Endothelial cell of umbilical vein (primary cell): ENCODE measurements around the gene MRPS6. TPM values are rescaled to one million over a fixed set of nuclear protein-coding genes. Genes with fewer than 3 reads are reported as not detected.

ENCODE experiments used
- BruUV-seq: library from RNA; stranded (reverse); fragments of 400-500 nt; replicated peaks from 2 replicates; lab custom pipeline; 2021; lab: Mats Ljungman, UMichigan
- CTCF ChIA-PET: fragments of 300-600, 350-600 bp; sonication (Branson Sonifier 250); formaldehyde crosslinking; loops from one replicate; lab custom pipeline; 2021; ENCODE audit warnings: antibody characterized with exemption, inconsistent platforms; lab: Charles Lee
- POLR2A ChIA-PET: fragments of 300-600, 350-600 bp; sonication (Branson Sonifier 250); formaldehyde crosslinking; loops from one replicate; lab custom pipeline; 2021; ENCODE audit warnings: antibody characterized with exemption, inconsistent platforms; lab: Charles Lee
- DNase-seq: peaks from one replicate; pipeline ENCODE4 v3.0.0-alpha.2; 2011; ENCODE audit warnings: low read depth, low spot score
- FAIRE-seq: peaks from 2 replicates; lab custom pipeline; 2011; peaks lifted over from hg19 to GRCh38; lab: Jason Lieb, UNC
- H2AFZ ChIP-seq: 2 replicates; pipeline ENCODE4 v1.6.0; 2012; ENCODE audit warnings: low read depth, low read length, control low read depth, inconsistent platforms
- H3K27ac ChIP-seq: 2 replicates; pipeline ENCODE4 v1.5.1; 2011; ENCODE audit warnings: low read depth, mild to moderate bottlenecking, control low read depth, low read length, moderate library complexity; ENCODE audit not compliant: insufficient read depth
- H3K27me3 ChIP-seq, 2 experiments: 2 replicates each; pipeline versions ENCODE4 v1.6.0 to v1.6.1; 2011; ENCODE audit warnings: low read length in 2 of 2, mixed read lengths in 1 of 2; ENCODE audit not compliant: control insufficient read depth in 2 of 2, insufficient read depth in 2 of 2
- H3K36me3 ChIP-seq, 2 experiments: 2 replicates in 1 of 2; 3 replicates in 1 of 2; pipeline ENCODE4 v1.5.1; 2011; ENCODE audit warnings: low read length in 2 of 2, mild to moderate bottlenecking in 1 of 2, moderate library complexity in 1 of 2; ENCODE audit not compliant: control insufficient read depth in 2 of 2, insufficient read depth in 2 of 2; ENCODE audit errors: extremely low read depth in 1 of 2
- H3K4me1 ChIP-seq: 3 replicates; pipeline ENCODE4 v1.5.1; 2011; ENCODE audit warnings: mild to moderate bottlenecking, low read length; ENCODE audit not compliant: control insufficient read depth, insufficient read depth; ENCODE audit errors: extremely low read depth
- H3K4me2 ChIP-seq: 2 replicates; pipeline ENCODE4 v1.6.1; 2011; ENCODE audit warnings: low read length, control low read depth, mixed read lengths; ENCODE audit not compliant: insufficient read depth
- H3K4me3 ChIP-seq, 3 experiments: fragments of 200-600 bp in 1 of 3; sonication (generic), shearing (Covaris generic) in 1 of 3; replicated peaks in 1 of 3; 2 replicates each; pipeline ENCODE4 v1.5.1; 2011 to 2016; ENCODE audit warnings: control low read depth in 3 of 3, low read length in 3 of 3, mild to moderate bottlenecking in 2 of 3, inconsistent platforms in 1 of 3, low read depth in 1 of 3, moderate library complexity in 1 of 3; ENCODE audit not compliant: insufficient read depth in 1 of 3
- H3K79me2 ChIP-seq: 2 replicates; pipeline ENCODE4 v1.6.0; 2012; ENCODE audit warnings: low read length, inconsistent platforms; ENCODE audit not compliant: control insufficient read depth, insufficient read depth
- H3K9ac ChIP-seq: replicated peaks from 2 replicates; pipeline ENCODE3; 2011; ENCODE audit warnings: low read length, control low read depth; ENCODE audit not compliant: insufficient read depth; ENCODE audit errors: extremely low read depth
- H3K9me1 ChIP-seq: replicated peaks from 3 replicates; pipeline ENCODE4 v1.6.0; 2011; ENCODE audit warnings: mild to moderate bottlenecking, low read length; ENCODE audit not compliant: control insufficient read depth, insufficient read depth; ENCODE audit errors: extremely low read depth
- H3K9me3 ChIP-seq: replicated peaks from 2 replicates; pipeline ENCODE4 v1.5.1; 2012; ENCODE audit warnings: low read length, inconsistent platforms; ENCODE audit not compliant: control insufficient read depth, insufficient read depth
- H4K20me1 ChIP-seq: replicated peaks from 2 replicates; pipeline ENCODE3; 2011; ENCODE audit warnings: mild to moderate bottlenecking, low read length; ENCODE audit not compliant: control insufficient read depth, insufficient read depth; ENCODE audit errors: extremely low read depth
- EZH2 ChIP-seq: IDR thresholded peaks from 2 replicates; pipeline ENCODE4 v1.6.1; 2012; ENCODE audit warnings: borderline replicate concordance, low read depth, mild to moderate bottlenecking, moderate library complexity, low read length, inconsistent platforms; ENCODE audit not compliant: severe bottlenecking
- FOS ChIP-seq: IDR thresholded peaks from 2 replicates; pipeline ENCODE4 v1.6.1; 2011; ENCODE audit warnings: mild to moderate bottlenecking, low read length, moderate library complexity, borderline replicate concordance; ENCODE audit not compliant: insufficient read depth
- GATA2 ChIP-seq: IDR thresholded peaks from 2 replicates; pipeline ENCODE4 v1.7.0; 2011; ENCODE audit warnings: low read depth, mild to moderate bottlenecking, moderate library complexity, mixed read lengths, low read length; ENCODE audit not compliant: insufficient read length, insufficient read depth
- JUN ChIP-seq: IDR thresholded peaks from 2 replicates; pipeline ENCODE4 v1.6.1; 2011; ENCODE audit warnings: borderline replicate concordance, low read depth; ENCODE audit not compliant: insufficient read length, insufficient read depth
- MYC ChIP-seq: IDR thresholded peaks from one replicate; pipeline ENCODE4 v1.6.1; 2011; ENCODE audit warnings: mild to moderate bottlenecking, low read depth, low read length
- POLR2A ChIP-seq: IDR thresholded peaks from 2 replicates; pipeline ENCODE4 v1.6.1; 2012; ENCODE audit warnings: low read depth, mild to moderate bottlenecking, control low read depth, low read length
- POLR2AphosphoS5 ChIP-seq: IDR thresholded peaks from 2 replicates; pipeline ENCODE4 v1.6.1; 2012; ENCODE audit warnings: low read depth, mild to moderate bottlenecking, control low read depth, low read length, moderate library complexity; ENCODE audit not compliant: insufficient read depth
- dilution Hi-C: fragments of 300-500 bp; cut with MboI; formaldehyde crosslinking; loops from one replicate; pipeline ENCODE4 v1.15.0; 2019; ENCODE audit warnings: low sequenced_read_pairs; ENCODE audit not compliant: extremely low pct_ligation_motif_present
- intact Hi-C: fragments of 100-400 bp; cut with micrococcal nuclease; formaldehyde crosslinking; loops from one replicate; pipeline ENCODE4 v1.10.0; 2022
- polyA plus RNA-seq, 4 experiments: library from polyadenylated mRNA; depleted of rRNA in 3 of 4; stranded (reverse) in 3 of 4; unstranded in 1 of 4; fragments of >200 nt; gene quantifications; 2 replicates each; pipeline versions ENCODE4 v1.2.1 to v1.2.3, GENCODE V29; 2011 to 2012; ENCODE audit warnings: missing spikeins in 1 of 4
- total RNA-seq: library from RNA; stranded (reverse); gene quantifications from 2 replicates; pipeline ENCODE4 v1.2.3, GENCODE V29; 2021
- TF ChIP-seq, protein P1 (sequence below), 2 donors: IDR thresholded peaks; 1 replicate in 1 of 2; 2 replicates in 1 of 2; pipeline ENCODE4 v1.5.1; 2011; ENCODE audit warnings: low read length in 2 of 2, mild to moderate bottlenecking in 2 of 2, moderate library complexity in 2 of 2, control low read depth in 1 of 2, inconsistent platforms in 1 of 2, low read depth in 1 of 2; ENCODE audit not compliant: insufficient read depth in 1 of 2; ENCODE audit errors: extremely low read depth in 1 of 2
- TF ChIP-seq, protein P2 (sequence below): IDR thresholded peaks from 2 replicates; pipeline ENCODE4 v1.6.1; 2011; ENCODE audit not compliant: insufficient read depth, insufficient read length

Gene MRPS6
- total and polyA plus RNA-seq, 2 donors (not counting 3 experiments of a cell fraction or from before 2014, with no cell fraction given), result 19.8 to 37.2 TPM

DNA sequence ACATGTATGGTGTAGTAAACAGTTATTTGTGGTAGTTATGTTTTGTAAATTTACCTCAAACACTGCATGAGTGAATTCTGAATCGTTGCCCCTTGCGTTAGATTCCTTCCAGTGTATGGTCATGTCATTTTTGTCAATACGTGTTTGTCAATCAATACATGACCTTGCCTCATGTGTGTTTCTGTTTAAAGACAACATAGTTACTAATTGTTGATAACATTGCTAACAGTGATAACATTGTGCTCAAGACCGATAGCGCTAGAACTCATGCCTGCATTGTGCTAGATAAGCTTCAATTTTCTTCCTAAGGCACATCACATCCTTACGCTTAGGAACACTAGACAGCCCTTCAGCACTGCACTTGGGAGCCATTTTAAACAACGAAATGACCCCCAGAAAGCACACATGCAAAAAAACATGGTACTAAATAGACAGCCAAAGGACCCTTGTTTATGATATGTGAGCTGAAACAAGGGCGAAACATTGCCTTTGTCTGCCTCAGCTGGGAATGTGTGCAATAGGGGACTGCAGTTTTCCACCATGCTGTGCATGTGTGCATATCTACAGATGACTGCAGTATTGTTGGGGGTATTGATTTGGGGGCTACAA, 37.3 kb downstream of the MRPS6 start:
- Histone ChIP-seq H3K27me3 (no peaks in the 10 kb centered on the region), H3K36me3 (no peaks in the 10 kb centered on the region), H2AFZ (no peak overlapping the region), H3K9me1 (no peaks in the 10 kb centered on the region), H3K9me3 (no peaks in the 10 kb centered on the region), H3K4me2 (no peak overlapping the region), H4K20me1 (no peaks in the 10 kb centered on the region), H3K27ac (no peak overlapping the region), H3K9ac (no peak overlapping the region), H3K79me2 (no peaks in the 10 kb centered on the region), H3K4me3 (no peak overlapping the region), H3K4me1 (no peaks in the 10 kb centered on the region)
- FAIRE-seq, result no peak
- intact Hi-C loops, result no loop called here
- DNase-seq, result no peak
- BruUV-seq, result no TSS peak
- POLR2A ChIA-PET, result no interaction called here
- no peak for TF ChIP-seq MYC
- no peak for TF ChIP-seq POLR2AphosphoS5
- TF ChIP-seq EZH2, result no peak
- TF ChIP-seq, protein P1, sequence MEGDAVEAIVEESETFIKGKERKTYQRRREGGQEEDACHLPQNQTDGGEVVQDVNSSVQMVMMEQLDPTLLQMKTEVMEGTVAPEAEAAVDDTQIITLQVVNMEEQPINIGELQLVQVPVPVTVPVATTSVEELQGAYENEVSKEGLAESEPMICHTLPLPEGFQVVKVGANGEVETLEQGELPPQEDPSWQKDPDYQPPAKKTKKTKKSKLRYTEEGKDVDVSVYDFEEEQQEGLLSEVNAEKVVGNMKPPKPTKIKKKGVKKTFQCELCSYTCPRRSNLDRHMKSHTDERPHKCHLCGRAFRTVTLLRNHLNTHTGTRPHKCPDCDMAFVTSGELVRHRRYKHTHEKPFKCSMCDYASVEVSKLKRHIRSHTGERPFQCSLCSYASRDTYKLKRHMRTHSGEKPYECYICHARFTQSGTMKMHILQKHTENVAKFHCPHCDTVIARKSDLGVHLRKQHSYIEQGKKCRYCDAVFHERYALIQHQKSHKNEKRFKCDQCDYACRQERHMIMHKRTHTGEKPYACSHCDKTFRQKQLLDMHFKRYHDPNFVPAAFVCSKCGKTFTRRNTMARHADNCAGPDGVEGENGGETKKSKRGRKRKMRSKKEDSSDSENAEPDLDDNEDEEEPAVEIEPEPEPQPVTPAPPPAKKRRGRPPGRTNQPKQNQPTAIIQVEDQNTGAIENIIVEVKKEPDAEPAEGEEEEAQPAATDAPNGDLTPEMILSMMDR (IDR thresholded peaks at IDR 0.05; ENCODE audit: extremely low read depth in 1 of 2, insufficient read depth in 1 of 2, low read depth in 1 of 2, low read length in 2 of 2), result no peak
- no peak for TF ChIP-seq FOS
- TF ChIP-seq JUN, result no peak
- no peak for TF ChIP-seq GATA2
- TF ChIP-seq POLR2A, result no peak
- TF ChIP-seq, protein P2, sequence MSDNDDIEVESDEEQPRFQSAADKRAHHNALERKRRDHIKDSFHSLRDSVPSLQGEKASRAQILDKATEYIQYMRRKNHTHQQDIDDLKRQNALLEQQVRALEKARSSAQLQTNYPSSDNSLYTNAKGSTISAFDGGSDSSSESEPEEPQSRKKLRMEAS, result no peak
- dilution Hi-C loops, result no loop called here
- CTCF ChIA-PET, result interaction anchor here (0.7 to 2.0 kb wide), 5 partner anchors 10 to 237 kb away, joined by 3 to 8 read pairs (median 4); no protein-coding TSS in a partner anchor
